A673 (cell line): Measurements from ENCODE around the gene TUBB4A. TPM values are rescaled to one million over a fixed set of nuclear protein-coding genes. Genes with fewer than 3 reads are reported as not detected.

Source experiments
- BruUV-seq: library from RNA; stranded (reverse); fragments of 400-500 nt; replicated peaks from 2 replicates; lab custom pipeline; 2021; lab: Mats Ljungman, UMichigan
- CTCF ChIA-PET: fragments of 300-600 bp; sonication (Branson Sonifier 250); formaldehyde crosslinking; loops from one replicate; lab custom pipeline; 2022; ENCODE audit warnings: antibody characterized with exemption; lab: Charles Lee
- POLR2A ChIA-PET: fragments of 300-600 bp; sonication (Branson Sonifier 250); formaldehyde crosslinking; loops from one replicate; lab custom pipeline; 2022; ENCODE audit warnings: antibody characterized with exemption; ENCODE audit not compliant: low non-redundant PET; lab: Charles Lee
- DNase-seq: peaks from one replicate; pipeline ENCODE4 v3.0.0-alpha.2; 2015; ENCODE audit warnings: low spot score
- H3K27ac ChIP-seq: fragments of 200-600 bp; sonication (generic); 2 replicates; pipeline ENCODE4 v1.5.1; 2016; ENCODE audit warnings: mixed run types, low read depth, mild to moderate bottlenecking, mixed read lengths, antibody characterized with exemption, low read length; ENCODE audit not compliant: poor library complexity, severe bottlenecking
- H3K27me3 ChIP-seq: fragments of 200-600 bp; sonication (generic); replicated peaks from 2 replicates; pipeline ENCODE4 v1.6.1; 2017; ENCODE audit warnings: mixed run types, low read depth, mild to moderate bottlenecking, mixed read lengths, antibody characterized with exemption, low read length; ENCODE audit not compliant: insufficient read depth, poor library complexity
- H3K36me3 ChIP-seq: fragments of 200-600 bp; sonication (generic); 2 replicates; pipeline ENCODE4 v1.6.1; 2016; ENCODE audit warnings: mixed run types, mild to moderate bottlenecking, mixed read lengths, antibody characterized with exemption, low read length; ENCODE audit not compliant: insufficient read depth, poor library complexity, severe bottlenecking
- H3K4me1 ChIP-seq: fragments of 200-600 bp; sonication (generic); 2 replicates; pipeline ENCODE4 v1.6.1; 2017; ENCODE audit warnings: mixed run types, mild to moderate bottlenecking, mixed read lengths, antibody characterized with exemption, low read length; ENCODE audit not compliant: insufficient read depth, poor library complexity, severe bottlenecking
- H3K4me3 ChIP-seq: fragments of 200-600 bp; sonication (generic); 2 replicates; pipeline ENCODE4 v1.5.1; 2016; ENCODE audit warnings: low read depth, mixed run types, mild to moderate bottlenecking, mixed read lengths, low read length; ENCODE audit not compliant: poor library complexity, severe bottlenecking
- H3K9me3 ChIP-seq: fragments of 200-600 bp; sonication (generic); 2 replicates; pipeline ENCODE4 v1.6.1; 2016; ENCODE audit warnings: mixed run types, low read depth, mild to moderate bottlenecking, mixed read lengths, antibody characterized with exemption, low read length; ENCODE audit not compliant: poor library complexity, severe bottlenecking
- EZH2 ChIP-seq: fragments of 200-600 bp; sonication (generic); IDR thresholded peaks from 2 replicates; pipeline ENCODE4 v1.6.1; 2017; ENCODE audit warnings: borderline replicate concordance, low read depth, mild to moderate bottlenecking, mixed read lengths, antibody characterized with exemption, low read length; ENCODE audit not compliant: poor library complexity, severe bottlenecking
- intact Hi-C: fragments of 100-400 bp; cut with micrococcal nuclease; formaldehyde crosslinking; loops from one replicate; pipeline ENCODE4 v1.10.0; 2022; ENCODE audit not compliant: unreplicated experiment
- total RNA-seq: library from RNA; stranded (reverse); gene quantifications from 2 replicates; pipeline ENCODE4 v1.2.3, GENCODE V29; 2021
- TF ChIP-seq, protein P1 (sequence below): fragments of 300-800, 200-600 bp; sonication (generic); conservative IDR thresholded peaks from 2 replicates; pipeline ENCODE4 v1.5.1; 2017; ENCODE audit warnings: low read depth, mild to moderate bottlenecking, antibody characterized with exemption, low read length, moderate library complexity, mixed read lengths

TUBB4A gene
- total RNA-seq, 1 experiment from 2014 or later, result 27.0 TPM

DNA sequence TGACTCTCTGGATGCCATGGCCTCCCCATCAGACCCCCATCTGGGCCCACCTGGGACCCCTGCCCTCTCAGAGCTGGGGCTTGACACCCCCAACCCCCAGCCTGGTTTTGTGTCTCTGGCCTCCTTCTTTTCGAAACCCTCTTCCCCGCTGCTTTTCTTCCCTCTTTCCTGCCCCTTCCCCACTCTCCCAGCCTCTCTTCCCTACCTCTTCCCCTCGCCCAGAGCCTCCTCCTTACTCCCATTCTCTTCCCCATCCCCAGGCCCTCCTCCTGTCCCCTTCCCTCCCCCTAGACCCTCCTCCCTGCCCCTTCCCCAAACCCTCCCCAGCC is 30.9 kb upstream of the TUBB4A start:
- H3K4me1 ChIP-seq, result peaks cover 29% of the 10 kb centered on the region
- H3K4me3 ChIP-seq, result peak overlapping the region; percentile 94
- peaks cover 5% of the 10 kb centered on the region for H3K9me3 ChIP-seq
- H3K27ac ChIP-seq, result peak overlapping the region; percentile 37
- peaks cover 11% of the 10 kb centered on the region for H3K36me3 ChIP-seq
- ChIA-PET POLR2A (no interaction called here), CTCF (no interaction called here)
- intact Hi-C loops, result no loop called here
- BruUV-seq, result no TSS peak
- DNase-seq, result no peak
- TF ChIP-seq, protein P1, sequence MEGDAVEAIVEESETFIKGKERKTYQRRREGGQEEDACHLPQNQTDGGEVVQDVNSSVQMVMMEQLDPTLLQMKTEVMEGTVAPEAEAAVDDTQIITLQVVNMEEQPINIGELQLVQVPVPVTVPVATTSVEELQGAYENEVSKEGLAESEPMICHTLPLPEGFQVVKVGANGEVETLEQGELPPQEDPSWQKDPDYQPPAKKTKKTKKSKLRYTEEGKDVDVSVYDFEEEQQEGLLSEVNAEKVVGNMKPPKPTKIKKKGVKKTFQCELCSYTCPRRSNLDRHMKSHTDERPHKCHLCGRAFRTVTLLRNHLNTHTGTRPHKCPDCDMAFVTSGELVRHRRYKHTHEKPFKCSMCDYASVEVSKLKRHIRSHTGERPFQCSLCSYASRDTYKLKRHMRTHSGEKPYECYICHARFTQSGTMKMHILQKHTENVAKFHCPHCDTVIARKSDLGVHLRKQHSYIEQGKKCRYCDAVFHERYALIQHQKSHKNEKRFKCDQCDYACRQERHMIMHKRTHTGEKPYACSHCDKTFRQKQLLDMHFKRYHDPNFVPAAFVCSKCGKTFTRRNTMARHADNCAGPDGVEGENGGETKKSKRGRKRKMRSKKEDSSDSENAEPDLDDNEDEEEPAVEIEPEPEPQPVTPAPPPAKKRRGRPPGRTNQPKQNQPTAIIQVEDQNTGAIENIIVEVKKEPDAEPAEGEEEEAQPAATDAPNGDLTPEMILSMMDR, result no peak
- TF ChIP-seq EZH2, result no peak
- H3K27me3 ChIP-seq, result no peaks in the 10 kb centered on the region

DNA sequence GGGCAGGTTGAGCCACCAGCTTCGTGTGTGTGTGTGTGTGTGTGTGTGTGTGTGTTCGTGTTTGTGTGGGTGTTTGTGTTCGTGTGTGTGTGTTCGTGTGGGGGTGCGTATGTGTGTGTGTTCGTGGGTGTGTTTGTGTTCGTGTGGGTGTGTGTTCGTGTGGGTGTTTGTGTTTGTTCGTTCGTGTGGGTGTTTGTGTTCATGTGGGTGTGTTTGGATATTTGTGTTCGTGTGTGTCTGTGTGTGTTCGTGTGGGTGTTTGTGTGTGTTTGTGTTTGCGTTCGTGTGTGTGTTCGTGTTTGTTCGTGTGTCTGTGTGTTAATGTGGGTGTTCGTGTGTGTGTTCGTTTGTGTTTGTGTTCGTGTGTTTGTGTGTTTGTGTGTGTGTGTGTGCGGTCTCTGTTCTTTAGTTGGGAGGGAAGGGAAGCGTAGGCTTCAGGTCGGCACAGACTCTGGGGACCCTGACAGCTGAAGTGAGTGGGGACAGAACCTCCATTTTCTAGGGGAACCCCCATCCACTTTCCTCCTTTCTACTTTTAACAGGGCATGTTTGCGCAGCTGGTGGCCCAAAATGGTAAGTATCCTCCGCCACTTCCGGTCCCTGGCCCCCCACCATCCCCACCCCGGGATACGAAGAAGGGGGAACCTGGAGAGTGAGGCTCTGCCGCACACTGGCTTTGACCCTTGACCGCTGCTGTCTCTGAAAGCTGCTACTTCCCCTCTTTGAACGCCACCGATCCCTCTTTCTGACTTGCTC is 30.3 kb upstream of the TUBB4A start:
- Histone ChIP-seq H3K4me3 (peak overlapping the region; percentile 94), H3K27me3 (no peaks in the 10 kb centered on the region), H3K9me3 (peaks cover 3% of the 10 kb centered on the region), H3K4me1 (peaks cover 32% of the 10 kb centered on the region), H3K36me3 (peaks cover 11% of the 10 kb centered on the region), H3K27ac (peak overlapping the region; percentile 37)
- intact Hi-C loops, result no loop called here
- BruUV-seq, result TSS peak; percentile 86
- no peak for TF ChIP-seq EZH2
- TF ChIP-seq, protein P1, result no peak
- ChIA-PET CTCF (no interaction called here), POLR2A (interaction anchor here (0.6 kb wide), 1 partner anchor 33 kb away, joined by 3 read pairs; no protein-coding TSS in a partner anchor)
- DNase-seq, result no peak

DNA sequence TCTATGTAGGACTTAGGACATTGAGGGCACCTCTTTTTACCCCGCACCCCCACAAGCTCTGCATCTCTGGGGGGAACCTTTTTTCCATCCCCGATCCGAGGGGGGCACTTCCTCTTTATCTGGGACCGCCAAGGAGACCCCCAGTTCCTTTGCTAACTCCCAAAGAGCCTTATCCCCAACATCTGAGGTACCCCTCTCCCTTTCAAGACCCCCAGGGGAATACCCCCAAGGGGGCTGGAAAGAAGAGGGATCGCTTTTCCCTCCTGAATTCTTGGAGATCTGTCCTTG is 29.8 kb upstream of the TUBB4A start:
- intact Hi-C loops, result no loop called here
- BruUV-seq, result no TSS peak
- Histone ChIP-seq H3K36me3 (peaks cover 9% of the 10 kb centered on the region), H3K27ac (peak overlapping the region; percentile 95), H3K27me3 (no peaks in the 10 kb centered on the region), H3K9me3 (no peaks in the 10 kb centered on the region), H3K4me3 (peak overlapping the region; percentile 94), H3K4me1 (peaks cover 32% of the 10 kb centered on the region)
- POLR2A ChIA-PET, result interaction anchor here (0.5 to 0.6 kb wide), 2 partner anchors 13 to 33 kb away, joined by 3 to 4 read pairs; no protein-coding TSS in a partner anchor
- CTCF ChIA-PET, result no interaction called here
- TF ChIP-seq, protein P1, result no peak
- TF ChIP-seq EZH2, result no peak
- no peak for DNase-seq
